ENCODE measurements around the gene PAFAH1B1.
"Not testable (repeated sequence)": the region's sequence is repeated elsewhere in the genome, so short reads cannot be mapped to it uniquely, and the experiment has no call there.

Gene PAFAH1B1

DNA sequence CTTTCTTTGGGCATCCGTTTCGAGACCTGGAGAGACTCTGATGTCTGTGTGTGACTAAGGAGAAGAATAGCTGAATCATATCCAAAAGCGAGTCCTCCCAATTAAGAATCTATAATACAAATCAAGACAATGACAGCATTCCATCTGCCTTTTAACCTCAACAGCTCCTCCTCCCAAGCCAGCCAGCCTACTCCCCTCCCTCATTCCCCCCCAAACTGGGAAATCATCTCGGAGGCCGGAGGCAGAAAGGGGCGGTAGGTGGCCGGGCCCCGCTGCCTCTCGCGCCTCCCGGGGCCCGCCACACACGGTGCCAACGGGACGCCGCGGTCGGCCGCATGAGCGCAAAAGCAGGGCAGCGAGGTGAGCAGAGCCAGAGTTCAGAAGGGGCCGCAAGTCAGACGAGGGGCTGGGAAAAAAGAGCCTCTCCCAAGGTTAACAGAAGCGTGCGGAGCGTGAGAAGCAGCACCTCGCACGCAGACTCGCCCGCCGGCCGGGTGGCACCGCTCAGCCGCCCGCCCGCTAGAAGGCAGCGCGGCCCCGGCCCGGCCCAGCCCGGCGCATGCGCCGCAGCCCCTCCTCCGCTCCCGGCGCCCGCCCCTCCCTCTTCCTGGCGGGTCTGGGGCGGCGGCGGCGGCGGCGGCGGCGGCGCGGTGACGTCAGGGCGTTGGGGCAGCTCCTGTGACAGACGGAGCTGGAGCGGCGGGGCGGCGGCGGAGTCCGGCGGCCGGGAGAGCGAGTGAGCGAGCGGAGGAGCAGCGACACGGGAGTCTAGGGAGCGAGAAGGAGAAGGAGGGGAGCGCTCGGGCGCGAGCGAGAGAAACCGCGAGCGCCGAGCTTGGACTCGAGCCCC is at the start of gene PAFAH1B1:
TSS of gene PAFAH1B1 (plus strand) at position 684 of the 850 bp plus-strand sequence. CDS start 44,635 bp downstream, outside the sequence.
- ATAC-seq = peak; percentile 89
- Mint-ChIP-seq H3K36me3 (peaks cover 31% of the 10 kb centered on the region), H3K4me1 (peaks cover 19% of the 10 kb centered on the region), H3K4me3 (peak within 1 kb of the TSS; percentile 86), H3K9me3 (no peaks in the 10 kb centered on the region), H3K27ac (peak within 1 kb of the TSS; percentile 92)
- DNase-seq (ENCODE audit: low spot score in 2 of 2) = peak; percentile 87 to 97

DNA sequence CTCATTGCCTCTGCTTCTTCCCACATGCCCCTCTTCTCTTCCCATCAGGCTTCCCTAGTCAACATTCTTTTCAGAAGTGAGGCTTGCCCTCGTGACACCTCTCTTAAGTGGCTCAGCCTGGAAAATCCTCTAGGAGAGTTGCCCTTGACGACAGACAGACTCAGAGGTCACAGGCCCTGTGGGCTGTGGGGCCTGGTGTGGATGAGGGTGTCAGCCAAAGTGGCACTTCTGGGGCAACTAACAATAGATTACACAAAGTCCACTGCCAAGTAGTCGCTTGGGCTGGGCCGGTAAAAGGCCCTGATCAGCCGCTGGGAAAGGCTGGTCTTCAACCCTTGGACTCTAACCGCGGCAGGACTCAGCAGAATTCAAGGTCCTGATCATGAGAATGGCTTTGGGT is 48.1 kb upstream of the PAFAH1B1 start:
- no peak for ATAC-seq
- Mint-ChIP-seq H3K36me3 (no peaks in the 10 kb centered on the region), H3K4me3 (no peak overlapping the region), H3K27ac (peak overlapping the region; percentile 32), H3K9me3 (no peaks in the 10 kb centered on the region), H3K4me1 (no peaks in the 10 kb centered on the region)
- DNase-seq (ENCODE audit: low spot score in 2 of 2) = no peak

DNA sequence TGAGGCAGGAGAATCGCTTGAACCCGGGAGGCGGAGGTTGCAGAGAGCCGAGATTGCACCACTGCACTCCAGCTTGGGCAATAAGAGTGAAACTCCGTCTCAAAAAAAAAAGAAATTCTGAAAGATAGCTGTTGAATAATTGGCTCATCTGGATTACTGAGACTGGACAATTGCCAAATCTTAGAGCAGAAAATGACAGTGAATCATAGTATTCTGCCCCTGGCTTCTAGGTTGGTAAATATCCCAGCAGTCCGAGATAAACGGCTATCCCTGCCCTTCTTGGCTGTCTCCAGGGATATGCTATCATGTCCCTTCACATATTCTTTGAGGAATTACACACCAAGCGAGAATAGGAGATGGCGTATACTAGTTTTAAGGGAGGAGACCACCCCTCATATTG is 46.3 kb upstream of the PAFAH1B1 start:
- H3K9me3 Mint-ChIP-seq = no peaks in the 10 kb centered on the region
- no peaks in the 10 kb centered on the region for H3K4me1 Mint-ChIP-seq
- H3K27ac Mint-ChIP-seq = no peak overlapping the region
- DNase-seq (ENCODE audit: low spot score in 2 of 2) = no peak
- no peaks in the 10 kb centered on the region for H3K36me3 Mint-ChIP-seq
- H3K4me3 Mint-ChIP-seq = no peak overlapping the region
- no peak for ATAC-seq

DNA sequence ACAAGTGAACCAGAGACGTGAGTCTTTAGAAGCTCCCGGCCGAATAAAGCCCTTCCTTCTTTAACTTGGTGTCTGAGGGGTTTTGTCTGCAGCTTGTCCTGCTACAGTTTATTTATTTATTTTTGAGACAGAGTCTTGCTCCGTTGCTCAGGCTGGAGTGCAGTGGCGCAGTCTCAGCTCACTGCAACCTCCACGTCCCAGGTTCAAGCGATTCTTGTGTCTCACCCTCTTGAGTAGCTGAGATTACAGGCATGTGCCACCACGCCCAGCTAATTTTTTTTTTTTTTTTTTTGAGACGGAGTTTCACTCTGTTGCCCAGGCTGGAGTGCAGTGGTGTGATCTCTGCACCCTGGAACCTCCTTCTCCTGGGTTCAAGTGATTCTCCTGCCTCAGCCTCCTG is 45.4 kb upstream of the PAFAH1B1 start:
- not testable (repeated sequence) for H3K4me3 Mint-ChIP-seq; H3K27ac Mint-ChIP-seq; ATAC-seq; H3K9me3 Mint-ChIP-seq; DNase-seq (ENCODE audit: low spot score in 2 of 2); H3K4me1 Mint-ChIP-seq; H3K36me3 Mint-ChIP-seq

DNA sequence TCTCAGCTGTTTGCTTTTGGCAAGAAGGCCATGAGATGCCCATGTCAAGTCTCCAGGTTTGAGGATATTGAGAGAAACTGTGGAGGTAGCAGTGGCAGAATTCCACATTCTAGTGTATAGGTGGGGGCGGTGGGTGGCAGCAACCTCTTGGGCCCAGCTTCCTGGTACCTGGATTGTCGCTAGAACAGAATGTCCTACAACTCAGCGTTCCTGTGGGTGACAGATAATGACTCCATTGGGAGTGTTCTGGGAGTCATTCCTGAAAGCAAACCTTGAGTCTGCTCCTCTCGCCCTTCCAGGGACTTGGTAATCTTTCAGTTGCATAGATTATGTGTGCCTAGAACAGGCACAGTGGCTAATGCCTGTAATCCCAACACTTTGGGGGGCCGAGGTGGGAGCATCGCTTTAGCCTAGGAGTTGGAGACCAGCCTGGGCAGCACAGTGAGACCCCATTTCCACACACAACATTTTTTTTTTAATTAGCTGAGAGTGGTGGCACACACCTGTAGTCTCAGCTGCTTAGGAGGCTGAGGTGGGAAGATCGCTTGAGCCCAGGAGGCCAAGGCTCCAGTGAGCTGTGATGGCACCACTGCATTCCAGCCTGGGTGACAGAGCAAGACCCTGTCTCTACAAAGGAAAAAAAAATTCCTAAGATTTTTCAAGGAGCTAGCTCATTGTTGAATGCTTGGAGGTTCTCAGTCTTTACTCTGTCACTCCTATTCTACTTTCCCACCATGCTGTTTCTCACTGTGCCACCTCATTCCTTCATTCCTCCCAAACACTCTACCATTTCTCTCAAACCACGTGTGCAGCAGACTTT is 43.9 kb upstream of the PAFAH1B1 start:
- H3K36me3 Mint-ChIP-seq = no peaks in the 10 kb centered on the region
- no peak overlapping the region for H3K4me3 Mint-ChIP-seq
- no peaks in the 10 kb centered on the region for H3K9me3 Mint-ChIP-seq
- no peak for DNase-seq (ENCODE audit: low spot score in 2 of 2)
- no peak for ATAC-seq
- no peak overlapping the region for H3K27ac Mint-ChIP-seq
- H3K4me1 Mint-ChIP-seq = no peaks in the 10 kb centered on the region

DNA sequence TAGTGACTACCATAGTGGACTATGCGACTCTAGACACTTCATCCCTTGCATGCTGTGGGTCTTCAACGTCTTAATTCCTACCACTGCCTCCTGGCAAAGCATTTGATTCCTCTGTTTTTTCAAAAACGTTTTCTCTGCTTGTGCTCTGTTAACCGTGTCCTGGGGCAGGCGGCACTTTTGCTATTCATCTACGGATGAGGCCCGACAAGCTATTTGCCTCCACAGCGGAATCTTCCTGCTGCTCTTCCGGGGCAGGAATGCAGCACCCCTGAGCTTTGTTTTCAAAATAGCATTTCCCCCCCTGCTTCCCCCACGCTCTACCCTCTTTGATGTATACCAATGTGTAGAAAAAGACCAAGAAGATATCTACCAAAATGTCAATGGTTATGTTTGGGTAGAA is 42.0 kb upstream of the PAFAH1B1 start:
- H3K4me1 Mint-ChIP-seq = no peaks in the 10 kb centered on the region
- no peak overlapping the region for H3K27ac Mint-ChIP-seq
- H3K36me3 Mint-ChIP-seq = no peaks in the 10 kb centered on the region
- H3K9me3 Mint-ChIP-seq = no peaks in the 10 kb centered on the region
- ATAC-seq (no peak), DNase-seq (ENCODE audit: low spot score in 2 of 2) (no peak)
- no peak overlapping the region for H3K4me3 Mint-ChIP-seq

DNA sequence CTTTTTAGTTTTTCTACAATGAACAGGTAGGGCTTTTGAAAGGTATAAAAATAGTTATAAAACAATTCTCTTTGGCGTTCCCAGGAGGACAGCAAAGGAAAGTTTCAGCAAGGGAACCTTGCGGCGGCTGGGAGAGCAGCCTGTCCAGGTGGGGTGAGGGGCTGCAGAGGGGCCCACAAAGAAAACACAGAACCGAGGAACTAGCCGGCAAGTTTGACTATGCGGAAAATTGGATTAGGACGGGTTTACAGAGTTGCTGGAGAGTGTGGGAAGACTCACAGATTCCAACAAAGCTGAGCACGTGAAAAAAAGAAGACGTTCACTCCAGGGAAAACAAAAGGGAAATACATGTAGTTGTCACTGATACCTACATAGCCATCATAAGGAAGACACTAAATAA is 41.5 kb upstream of the PAFAH1B1 start:
- DNase-seq (ENCODE audit: low spot score in 2 of 2) (no peak), ATAC-seq (no peak)
- Mint-ChIP-seq H3K9me3 (no peaks in the 10 kb centered on the region), H3K36me3 (no peaks in the 10 kb centered on the region), H3K4me1 (no peaks in the 10 kb centered on the region), H3K27ac (no peak overlapping the region), H3K4me3 (no peak overlapping the region)

DNA sequence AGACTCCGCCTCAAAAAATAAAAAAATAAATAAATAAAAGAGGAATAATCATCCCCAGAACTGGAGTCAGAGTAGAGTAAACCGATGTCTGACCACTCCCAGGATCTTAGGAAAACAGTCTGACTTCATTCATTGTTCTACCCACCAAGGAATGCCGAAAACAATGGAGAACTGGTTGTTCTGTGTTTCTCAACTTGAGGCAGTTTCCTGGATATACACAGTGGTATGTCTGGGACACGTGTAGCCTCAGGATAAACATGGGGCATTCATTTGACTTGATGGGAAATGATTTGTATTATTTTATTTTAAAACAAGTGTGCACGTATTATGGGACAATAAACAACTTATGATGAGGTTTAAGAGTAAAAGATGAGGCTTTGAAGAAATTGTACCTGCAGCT is 32.8 kb upstream of the PAFAH1B1 start:
- no peak for DNase-seq (ENCODE audit: low spot score in 2 of 2)
- no peak overlapping the region for H3K27ac Mint-ChIP-seq
- no peak for ATAC-seq
- H3K4me1 Mint-ChIP-seq = peaks cover 6% of the 10 kb centered on the region
- H3K9me3 Mint-ChIP-seq = no peaks in the 10 kb centered on the region
- H3K36me3 Mint-ChIP-seq = no peaks in the 10 kb centered on the region
- H3K4me3 Mint-ChIP-seq = no peak overlapping the region

DNA sequence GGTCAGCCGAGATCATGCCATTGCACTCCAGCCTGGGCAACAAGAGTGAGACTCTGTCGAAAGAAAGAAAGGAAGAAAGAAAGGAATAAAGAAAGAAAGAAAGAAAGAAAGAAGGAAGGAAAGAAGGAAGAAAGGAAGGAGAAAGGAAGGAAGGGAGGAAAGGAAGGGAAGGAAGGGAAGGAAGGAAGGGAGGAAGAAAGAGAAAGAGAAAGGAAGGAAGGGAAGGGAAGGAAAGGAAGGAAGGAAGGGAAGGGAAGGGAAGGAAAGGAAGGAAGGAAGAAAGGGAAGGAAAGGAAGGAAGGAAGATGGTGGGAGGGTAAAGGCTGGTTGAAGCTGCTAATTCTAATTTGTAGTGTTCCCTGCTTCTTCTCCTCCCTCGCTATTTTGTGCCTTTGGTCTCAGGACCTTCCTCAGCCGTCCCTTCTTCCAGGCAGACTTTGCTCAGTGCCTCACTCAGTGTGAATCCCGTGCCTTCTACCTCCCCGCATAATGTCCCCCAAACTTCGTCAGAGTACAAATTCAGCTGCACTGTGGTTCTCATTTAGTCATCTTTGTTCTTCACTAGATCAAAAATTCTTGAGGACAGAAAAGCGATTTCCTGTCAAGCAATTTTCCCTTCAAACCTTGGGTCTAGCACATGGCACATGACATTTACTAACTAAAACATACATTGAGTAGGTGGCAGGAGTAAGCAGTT is 31.1 kb upstream of the PAFAH1B1 start:
- no peak for DNase-seq (ENCODE audit: low spot score in 2 of 2)
- H3K9me3 Mint-ChIP-seq = no peaks in the 10 kb centered on the region
- no peak overlapping the region for H3K4me3 Mint-ChIP-seq
- H3K36me3 Mint-ChIP-seq = no peaks in the 10 kb centered on the region
- ATAC-seq = no peak
- no peak overlapping the region for H3K27ac Mint-ChIP-seq
- H3K4me1 Mint-ChIP-seq = peaks cover 6% of the 10 kb centered on the region

DNA sequence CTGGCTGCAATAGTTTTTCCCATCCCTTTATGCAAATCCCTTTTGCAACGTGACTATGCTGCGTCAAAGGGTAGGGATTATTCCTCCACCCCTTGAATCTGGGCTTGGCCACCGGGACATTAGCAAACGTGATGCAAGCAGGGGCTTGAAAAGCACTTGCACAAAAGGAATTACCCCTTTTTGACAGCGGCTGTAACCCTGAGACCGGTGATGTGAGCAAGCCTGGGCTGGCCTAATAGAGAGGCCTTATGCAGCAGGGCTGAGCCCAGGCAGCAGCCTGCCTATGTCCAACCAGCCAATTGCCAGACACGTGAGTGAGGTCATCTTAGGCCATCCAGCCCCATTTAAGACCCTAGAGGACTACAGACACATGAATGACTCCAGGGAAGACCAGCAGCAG is 30.4 kb upstream of the PAFAH1B1 start:
- Mint-ChIP-seq H3K9me3 (no peaks in the 10 kb centered on the region), H3K27ac (no peak overlapping the region), H3K4me1 (peaks cover 3% of the 10 kb centered on the region), H3K4me3 (no peak overlapping the region), H3K36me3 (no peaks in the 10 kb centered on the region)
- no peak for DNase-seq (ENCODE audit: low spot score in 2 of 2)
- no peak for ATAC-seq

DNA sequence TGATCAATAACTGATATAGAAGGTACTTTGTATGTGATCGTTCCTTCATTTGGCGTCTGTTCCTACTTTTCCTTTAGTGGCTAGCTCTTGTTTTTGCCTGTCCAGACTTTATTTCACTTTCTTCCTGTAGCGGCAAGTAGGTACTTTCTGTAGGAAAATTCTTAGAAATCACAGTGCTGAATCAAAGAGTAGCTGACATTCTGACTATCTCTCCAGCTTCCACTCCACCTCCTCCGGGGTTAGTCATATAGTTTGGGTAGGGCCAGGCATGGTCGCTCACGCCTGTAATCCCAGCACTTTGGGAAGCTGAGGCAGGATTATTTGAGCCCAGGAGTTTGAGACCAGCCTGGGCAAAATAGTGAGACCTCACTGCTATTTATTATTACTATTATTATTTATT is 29.9 kb upstream of the PAFAH1B1 start:
- H3K4me3 Mint-ChIP-seq = no peak overlapping the region
- no peaks in the 10 kb centered on the region for H3K4me1 Mint-ChIP-seq
- ATAC-seq (no peak), DNase-seq (ENCODE audit: low spot score in 2 of 2) (no peak)
- H3K9me3 Mint-ChIP-seq = no peaks in the 10 kb centered on the region
- no peaks in the 10 kb centered on the region for H3K36me3 Mint-ChIP-seq
- no peak overlapping the region for H3K27ac Mint-ChIP-seq

DNA sequence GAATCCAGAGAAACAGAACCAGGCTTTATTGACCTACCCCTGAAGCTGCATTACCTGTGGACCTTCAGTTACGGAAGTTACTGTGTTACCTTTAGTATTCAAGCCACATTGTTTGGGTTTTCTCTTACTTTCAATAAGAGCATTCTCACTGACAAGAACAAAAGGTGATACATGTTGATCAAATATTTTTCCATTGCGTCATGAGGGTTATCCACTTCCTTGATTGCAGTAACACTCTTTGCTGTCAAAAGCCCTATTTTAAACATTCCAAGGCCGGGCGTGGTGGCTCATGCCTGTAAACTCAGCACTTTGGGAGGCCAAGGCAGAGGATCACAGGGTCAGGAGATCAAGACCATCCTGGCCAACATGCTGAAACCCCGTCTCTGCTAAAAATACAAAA is 28.6 kb upstream of the PAFAH1B1 start:
- no peak overlapping the region for H3K4me3 Mint-ChIP-seq

DNA sequence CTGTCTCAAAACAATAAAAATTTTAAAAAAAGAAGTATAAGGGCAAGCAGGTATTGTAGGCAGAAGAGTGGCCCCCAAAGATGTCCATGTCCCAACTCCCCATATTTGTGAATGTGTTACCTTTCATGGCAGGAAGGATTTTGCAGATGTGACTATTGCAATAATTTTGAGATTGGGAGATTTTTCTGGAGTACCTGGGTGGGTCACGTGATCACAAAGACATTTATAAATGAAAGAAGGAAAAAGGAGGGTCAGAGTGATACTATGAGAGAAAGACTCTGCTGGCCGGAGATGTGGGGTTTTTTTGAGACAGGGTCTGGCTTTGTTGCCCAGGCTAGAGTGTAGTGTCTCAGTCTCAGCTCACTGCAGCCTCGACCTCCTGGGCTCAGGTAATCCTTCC is 27.4 kb upstream of the PAFAH1B1 start:
- no peak for DNase-seq (ENCODE audit: low spot score in 2 of 2)
- H3K9me3 Mint-ChIP-seq = no peaks in the 10 kb centered on the region
- H3K4me1 Mint-ChIP-seq = no peaks in the 10 kb centered on the region
- no peaks in the 10 kb centered on the region for H3K36me3 Mint-ChIP-seq
- no peak overlapping the region for H3K27ac Mint-ChIP-seq
- ATAC-seq = no peak
- no peak overlapping the region for H3K4me3 Mint-ChIP-seq

More for the DNA sequence above, 28.6 kb upstream of the PAFAH1B1 start:
- no peaks in the 10 kb centered on the region for H3K9me3 Mint-ChIP-seq
- no peaks in the 10 kb centered on the region for H3K36me3 Mint-ChIP-seq
- no peaks in the 10 kb centered on the region for H3K4me1 Mint-ChIP-seq
- DNase-seq (ENCODE audit: low spot score in 2 of 2) (no peak), ATAC-seq (no peak)
- H3K27ac Mint-ChIP-seq = no peak overlapping the region

DNA sequence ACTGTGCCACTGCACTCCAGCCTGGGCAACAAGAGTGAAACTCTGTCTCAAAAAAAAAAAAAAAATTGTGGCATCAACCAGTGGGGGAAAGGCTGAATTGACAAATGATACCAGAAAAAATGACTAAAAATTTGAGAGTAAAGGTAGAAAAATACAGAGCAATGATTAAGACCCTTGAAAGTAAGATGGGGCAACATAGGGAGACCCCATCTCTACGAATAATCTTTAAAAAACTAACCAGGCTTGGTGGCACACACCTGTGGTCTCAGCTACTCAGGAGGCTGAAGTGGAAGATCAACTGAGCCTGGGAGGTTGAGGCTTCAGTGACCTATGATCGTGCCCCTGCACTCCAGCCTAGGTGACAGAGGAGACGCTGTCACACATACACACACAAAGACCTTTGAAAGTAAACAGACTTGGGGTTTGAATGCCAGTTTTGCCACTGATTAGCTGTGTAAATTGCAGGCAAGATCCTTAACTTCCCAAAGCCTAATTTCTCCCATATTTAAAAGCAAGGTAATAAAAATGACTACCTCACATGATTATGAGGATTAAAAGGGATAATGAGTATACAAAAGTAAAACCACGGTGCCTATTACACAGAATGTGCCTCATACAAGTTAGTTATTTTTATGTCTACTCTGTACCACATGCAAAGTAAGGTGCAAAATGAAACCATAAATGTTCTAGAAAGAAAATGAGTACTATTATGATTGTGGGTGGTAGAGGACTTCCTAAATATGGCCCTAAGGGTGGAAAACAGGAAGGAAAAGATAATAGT is 21.7 kb upstream of the PAFAH1B1 start:
- no peak overlapping the region for H3K27ac Mint-ChIP-seq
- DNase-seq (ENCODE audit: low spot score in 2 of 2) (no peak), ATAC-seq (peak; percentile 84)
- H3K36me3 Mint-ChIP-seq = no peaks in the 10 kb centered on the region
- no peak overlapping the region for H3K4me3 Mint-ChIP-seq
- no peaks in the 10 kb centered on the region for H3K4me1 Mint-ChIP-seq
- no peaks in the 10 kb centered on the region for H3K9me3 Mint-ChIP-seq

DNA sequence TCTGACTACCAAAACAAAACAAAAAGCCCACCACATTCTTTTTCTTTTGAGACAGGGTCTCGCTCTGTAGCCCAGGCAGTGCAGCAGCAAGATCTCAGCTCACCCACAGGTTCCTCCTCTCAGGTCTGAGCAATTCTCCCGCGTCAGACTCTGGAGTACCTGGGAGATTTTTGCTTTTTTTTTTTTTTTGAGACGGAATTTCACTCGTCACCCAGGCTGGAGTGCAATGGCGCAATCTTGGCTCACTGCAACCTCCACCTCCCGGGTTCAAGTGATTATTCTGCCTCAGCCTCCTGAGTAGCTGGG is 21.2 kb upstream of the PAFAH1B1 start:
- H3K27ac Mint-ChIP-seq, ATAC-seq, H3K4me3 Mint-ChIP-seq: not testable (repeated sequence)

More for the DNA sequence above, 21.2 kb upstream of the PAFAH1B1 start:
- not testable (repeated sequence) for H3K36me3 Mint-ChIP-seq; H3K4me1 Mint-ChIP-seq; H3K9me3 Mint-ChIP-seq; DNase-seq (ENCODE audit: low spot score in 2 of 2)
